ENCODE measurements around the gene NAA16. TPM values are rescaled to one million over a fixed set of nuclear protein-coding genes. Genes with fewer than 3 reads are reported as not detected.

Gene NAA16
- total RNA-seq, 1 donor from 2014 or later, result 13.7 TPM

GRCh38 chr13:41386211-41386610, 75.1 kb downstream of the NAA16 start:
- no peak for TF ChIP-seq CTCF (IDR thresholded peaks at IDR 0.05; ENCODE audit: insufficient read depth, low read length, poor library complexity, severe bottlenecking)
- H3K36me3 ChIP-seq (ENCODE audit: control insufficient read depth, insufficient read depth, low read length), result no peaks in the 10 kb centered on the region

GRCh38 chr13:41387576-41387975, 76.5 kb downstream of the NAA16 start:
- TF ChIP-seq CTCF (IDR thresholded peaks at IDR 0.05; ENCODE audit: insufficient read depth, low read length, poor library complexity, severe bottlenecking), result no peak

More at GRCh38 chr13:41386211-41386610, 75.1 kb downstream of the NAA16 start:
- DNase-seq (ENCODE audit: low read depth), result no peak
- Histone ChIP-seq H3K4me3 (ENCODE audit: low read depth, low read length) (no peak overlapping the region), H3K27me3 (ENCODE audit: control insufficient read depth, insufficient read depth, low read length) (no peaks in the 10 kb centered on the region)

GRCh38 chr13:41388143-41388881, 77.2 kb downstream of the NAA16 start:
- Histone ChIP-seq H3K36me3 (ENCODE audit: control insufficient read depth, insufficient read depth, low read length) (no peaks in the 10 kb centered on the region), H3K4me3 (ENCODE audit: low read depth, low read length) (no peak overlapping the region), H3K27me3 (ENCODE audit: control insufficient read depth, insufficient read depth, low read length) (no peaks in the 10 kb centered on the region)
- no peak for DNase-seq (ENCODE audit: low read depth)
- TF ChIP-seq CTCF (IDR thresholded peaks at IDR 0.05; ENCODE audit: insufficient read depth, low read length, poor library complexity, severe bottlenecking), result no peak

More at GRCh38 chr13:41387576-41387975, 76.5 kb downstream of the NAA16 start:
- no peaks in the 10 kb centered on the region for H3K36me3 ChIP-seq (ENCODE audit: control insufficient read depth, insufficient read depth, low read length)
- H3K4me3 ChIP-seq (ENCODE audit: low read depth, low read length), result no peak overlapping the region
- no peaks in the 10 kb centered on the region for H3K27me3 ChIP-seq (ENCODE audit: control insufficient read depth, insufficient read depth, low read length)
- DNase-seq (ENCODE audit: low read depth), result no peak

- H3K36me3 ChIP-seq (ENCODE audit: control insufficient read depth, insufficient read depth, low read length), result no peaks in the 10 kb centered on the region
- TF ChIP-seq CTCF (IDR thresholded peaks at IDR 0.05; ENCODE audit: insufficient read depth, low read length, poor library complexity, severe bottlenecking), result no peak
- no peak for DNase-seq (ENCODE audit: low read depth)
- no peaks in the 10 kb centered on the region for H3K27me3 ChIP-seq (ENCODE audit: control insufficient read depth, insufficient read depth, low read length)
- H3K4me3 ChIP-seq (ENCODE audit: low read depth, low read length), result no peak overlapping the region
These were observed 78.5 kb downstream of the NAA16 start for GRCh38 chr13:41389580-41389979.

GRCh38 chr13:41394166-41394565, 83.1 kb downstream of the NAA16 start:
- no peaks in the 10 kb centered on the region for H3K27me3 ChIP-seq (ENCODE audit: control insufficient read depth, insufficient read depth, low read length)
- H3K4me3 ChIP-seq (ENCODE audit: low read depth, low read length), result no peak overlapping the region
- no peak for DNase-seq (ENCODE audit: low read depth)
- no peak for TF ChIP-seq CTCF (IDR thresholded peaks at IDR 0.05; ENCODE audit: insufficient read depth, low read length, poor library complexity, severe bottlenecking)
- no peaks in the 10 kb centered on the region for H3K36me3 ChIP-seq (ENCODE audit: control insufficient read depth, insufficient read depth, low read length)
